ENCODE data around the gene EVC2. TPM values are rescaled to one million over a fixed set of nuclear protein-coding genes. Genes with fewer than 3 reads are reported as not detected.

EVC2 gene
- total and polyA plus RNA-seq, 2 donors (not counting 1 experiment from before 2014, with no cell fraction given), result 1.1 TPM; not detected in 1

GRCh38 chr4:5618051-5618960 is 90.1 kb downstream of the EVC2 start:
- no peaks in the 10 kb centered on the region for H3K27me3 Mint-ChIP-seq
- H3K9me3 ChIP-seq (ENCODE audit: control extremely low read depth in 1 of 3, control insufficient read depth in 2 of 3, insufficient read depth in 1 of 3, low read length in 2 of 3), result peaks cover 0 to 11% (median 0%) of the 10 kb centered on the region in 3 donors
- no peaks in the 10 kb centered on the region for H3K4me1 ChIP-seq (ENCODE audit: control insufficient read depth in 2 of 2, insufficient read depth in 2 of 2, low read length in 2 of 2)
- POLR2A ChIA-PET, result no interaction called here
- H3K79me2 ChIP-seq (ENCODE audit: control insufficient read depth, insufficient read depth, low read length), result no peaks in the 10 kb centered on the region
- CTCF ChIA-PET, result no interaction called here
- no peak overlapping the region for H3K4me2 ChIP-seq (replicated peaks; ENCODE audit: low read depth, low read length, poor library complexity, severe bottlenecking)
- ATAC-seq (ENCODE audit: low read depth), result no peak
- H3K27ac Mint-ChIP-seq, result no peak overlapping the region
- H3K4me1 Mint-ChIP-seq, result no peaks in the 10 kb centered on the region
- no peak overlapping the region for H3K4me3 ChIP-seq (ENCODE audit: control extremely low read depth in 1 of 5, extremely low read depth in 1 of 5, insufficient read depth in 1 of 5, low read depth in 2 of 5, low read length in 4 of 5)
- intact Hi-C loops (cut with micrococcal nuclease), result no loop called here
- no peak for DNase-seq
- no peak overlapping the region for H3K27ac ChIP-seq (ENCODE audit: low read length in 2 of 2)
- H3K9ac ChIP-seq (ENCODE audit: low read length), result no peak overlapping the region
- no peaks in the 10 kb centered on the region for H3K27me3 ChIP-seq (replicated peaks in 1 of 4; ENCODE audit: control extremely low read depth in 1 of 4, control insufficient read depth in 3 of 4, insufficient read depth in 4 of 4, low read length in 3 of 4)
- 97% methylated on average over 9 of the region's 11 CpGs for WGBS (ENCODE audit: insufficient coverage)
- no peaks in the 10 kb centered on the region for H4K20me1 ChIP-seq (ENCODE audit: control insufficient read depth, insufficient read depth, low read length, poor library complexity, severe bottlenecking)
- no peaks in the 10 kb centered on the region for H3K36me3 ChIP-seq (replicated peaks in 1 of 2; ENCODE audit: control extremely low read depth in 1 of 2, control insufficient read depth in 1 of 2, extremely low read depth in 1 of 2, insufficient read depth in 2 of 2, low read length in 1 of 2)
- TF ChIP-seq EZH2 (IDR thresholded peaks at IDR 0.05; ENCODE audit: borderline replicate concordance, insufficient read depth, low read depth, low read length, poor library complexity, severe bottlenecking) (no peak), CTCF (IDR thresholded peaks at IDR 0.05) (no peak)
- H2AFZ ChIP-seq (ENCODE audit: insufficient read depth, low read depth, low read length, poor library complexity, severe bottlenecking), result no peak overlapping the region
- no peak overlapping the region for H3K4me3 Mint-ChIP-seq
- H3K9me3 Mint-ChIP-seq (ENCODE audit: insufficient read depth), result no peaks in the 10 kb centered on the region

- no peak for DNase-seq
These were observed 91.9 kb downstream of the EVC2 start for GRCh38 chr4:5616331-5616950.

More at GRCh38 chr4:5616331-5616950, 91.9 kb downstream of the EVC2 start:
- WGBS (ENCODE audit: insufficient coverage), result 93% methylated on average over 13 of the region's 16 CpGs
- Histone ChIP-seq H3K27me3 (replicated peaks in 1 of 4; ENCODE audit: control extremely low read depth in 1 of 4, control insufficient read depth in 3 of 4, insufficient read depth in 4 of 4, low read length in 3 of 4) (no peaks in the 10 kb centered on the region), H3K79me2 (ENCODE audit: control insufficient read depth, insufficient read depth, low read length) (no peaks in the 10 kb centered on the region), H3K4me3 (ENCODE audit: control extremely low read depth in 1 of 5, extremely low read depth in 1 of 5, insufficient read depth in 1 of 5, low read depth in 2 of 5, low read length in 4 of 5) (no peak overlapping the region), H3K36me3 (replicated peaks in 1 of 2; ENCODE audit: control extremely low read depth in 1 of 2, control insufficient read depth in 1 of 2, extremely low read depth in 1 of 2, insufficient read depth in 2 of 2, low read length in 1 of 2) (no peaks in the 10 kb centered on the region), H3K27ac (ENCODE audit: low read length in 2 of 2) (no peak overlapping the region), H2AFZ (ENCODE audit: insufficient read depth, low read depth, low read length, poor library complexity, severe bottlenecking) (no peak overlapping the region), H3K9ac (ENCODE audit: low read length) (no peak overlapping the region), H3K4me2 (replicated peaks; ENCODE audit: low read depth, low read length, poor library complexity, severe bottlenecking) (no peak overlapping the region), H3K4me1 (ENCODE audit: control insufficient read depth in 2 of 2, insufficient read depth in 2 of 2, low read length in 2 of 2) (no peaks in the 10 kb centered on the region), H3K9me3 (ENCODE audit: control extremely low read depth in 1 of 3, control insufficient read depth in 2 of 3, insufficient read depth in 1 of 3, low read length in 2 of 3) (peaks cover 0 to 6% (median 0%) of the 10 kb centered on the region in 3 donors), H4K20me1 (ENCODE audit: control insufficient read depth, insufficient read depth, low read length, poor library complexity, severe bottlenecking) (no peaks in the 10 kb centered on the region)
- no peak for ATAC-seq (ENCODE audit: low read depth)
- Mint-ChIP-seq H3K4me3 (no peak overlapping the region), H3K4me1 (no peaks in the 10 kb centered on the region), H3K27me3 (no peaks in the 10 kb centered on the region), H3K27ac (no peak overlapping the region), H3K9me3 (ENCODE audit: insufficient read depth) (no peaks in the 10 kb centered on the region)
- no peak for TF ChIP-seq EZH2 (IDR thresholded peaks at IDR 0.05; ENCODE audit: borderline replicate concordance, insufficient read depth, low read depth, low read length, poor library complexity, severe bottlenecking)
- ChIA-PET CTCF (no interaction called here), POLR2A (no interaction called here)
- intact Hi-C loops (cut with micrococcal nuclease), result no loop called here
